Nephron progenitor cell (in vitro differentiated cells): ENCODE data around the gene KLK7.

ENCODE experiments used
- DNase-seq: peaks from one replicate; pipeline ENCODE4 v3.0.0; 2021
- H3K27ac Mint-ChIP-seq: 2 replicates; pipeline ENCODE4 v1.8.0; 2021; ENCODE audit warnings: mild to moderate bottlenecking, moderate library complexity, mixed read lengths
- H3K27me3 Mint-ChIP-seq: 2 replicates; pipeline ENCODE4 v1.8.0; 2021; ENCODE audit warnings: mild to moderate bottlenecking, low read depth, mixed read lengths; ENCODE audit not compliant: poor library complexity
- H3K36me3 Mint-ChIP-seq: 2 replicates; pipeline ENCODE4 v1.8.0; 2021; ENCODE audit warnings: low read depth, mixed read lengths
- H3K4me1 Mint-ChIP-seq: 2 replicates; pipeline ENCODE4 v1.8.0; 2021; ENCODE audit warnings: mixed read lengths
- H3K4me3 Mint-ChIP-seq: 2 replicates; pipeline ENCODE4 v1.8.0; 2021; ENCODE audit warnings: mild to moderate bottlenecking, moderate library complexity, mixed read lengths
- H3K9me3 Mint-ChIP-seq: 2 replicates; pipeline ENCODE4 v1.8.0; 2021; ENCODE audit warnings: mild to moderate bottlenecking, moderate library complexity, mixed read lengths
- CTCF ChIP-seq: fragments of 200-600 bp; sonication (generic); IDR thresholded peaks from 2 replicates; pipeline ENCODE4 v1.5.0; 2021; ENCODE audit warnings: antibody characterized with exemption

KLK7 gene

DNA sequence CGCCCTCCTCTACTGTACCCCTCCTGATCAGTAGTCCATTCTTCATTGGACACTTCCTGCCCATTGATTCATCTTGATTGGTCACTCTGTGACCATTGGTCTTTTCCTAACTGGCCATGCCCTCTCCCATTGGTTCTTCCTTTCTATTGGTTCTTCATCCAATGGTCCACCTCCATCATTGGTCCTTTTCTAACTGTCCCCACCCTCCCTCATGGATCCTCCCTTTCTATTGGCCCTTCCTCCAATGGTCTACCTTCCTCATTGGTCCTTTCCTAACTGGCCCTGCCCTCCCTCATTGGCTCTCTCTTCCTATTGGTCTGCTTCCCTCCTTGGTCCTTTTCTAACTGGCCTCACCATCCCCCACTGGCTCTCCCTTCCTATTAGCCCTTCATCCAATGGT is 21.5 kb downstream of the KLK7 start:
- peaks cover 31% of the 10 kb centered on the region for H3K4me1 Mint-ChIP-seq
- no peak for DNase-seq
- no peak for TF ChIP-seq CTCF
- peaks cover 4% of the 10 kb centered on the region for H3K9me3 Mint-ChIP-seq
- peaks cover 49% of the 10 kb centered on the region for H3K27me3 Mint-ChIP-seq
- peaks cover 15% of the 10 kb centered on the region for H3K36me3 Mint-ChIP-seq
- no peak overlapping the region for H3K27ac Mint-ChIP-seq
- H3K4me3 Mint-ChIP-seq: no peak overlapping the region

GRCh38 chr19:50959731-50960500 is 23.8 kb downstream of the KLK7 start:
- Mint-ChIP-seq H3K4me1 (peaks cover 12% of the 10 kb centered on the region), H3K27ac (no peak overlapping the region), H3K36me3 (peaks cover 15% of the 10 kb centered on the region), H3K27me3 (peaks cover 46% of the 10 kb centered on the region), H3K9me3 (peaks cover 4% of the 10 kb centered on the region), H3K4me3 (no peak overlapping the region)
- no peak for DNase-seq
- no peak for TF ChIP-seq CTCF

DNA sequence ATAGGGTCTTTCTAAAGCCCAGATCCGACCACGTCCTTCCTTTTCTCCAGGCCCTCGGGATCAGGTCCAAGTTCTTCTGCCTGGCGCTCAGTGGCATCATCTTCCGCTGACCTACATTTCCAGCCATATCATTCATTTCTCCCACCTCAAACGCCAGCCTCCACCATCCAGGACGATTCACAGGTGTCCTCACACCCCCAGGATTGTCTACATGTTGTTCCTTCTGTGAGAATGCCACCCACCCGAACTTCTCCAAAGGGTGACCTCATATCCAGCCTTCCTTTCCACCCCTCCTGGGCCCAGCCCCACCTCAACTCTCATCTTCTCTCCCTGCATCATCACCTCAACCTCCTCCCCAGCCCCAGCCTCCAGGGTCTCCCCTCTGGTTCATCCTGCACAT is 26.1 kb downstream of the KLK7 start:
- Mint-ChIP-seq H3K9me3 (peaks cover 4% of the 10 kb centered on the region), H3K4me1 (peaks cover 23% of the 10 kb centered on the region), H3K27me3 (peaks cover 39% of the 10 kb centered on the region), H3K4me3 (no peak overlapping the region), H3K36me3 (peaks cover 15% of the 10 kb centered on the region), H3K27ac (peak overlapping the region; percentile 7)
- DNase-seq: no peak
- TF ChIP-seq CTCF: no peak

DNA sequence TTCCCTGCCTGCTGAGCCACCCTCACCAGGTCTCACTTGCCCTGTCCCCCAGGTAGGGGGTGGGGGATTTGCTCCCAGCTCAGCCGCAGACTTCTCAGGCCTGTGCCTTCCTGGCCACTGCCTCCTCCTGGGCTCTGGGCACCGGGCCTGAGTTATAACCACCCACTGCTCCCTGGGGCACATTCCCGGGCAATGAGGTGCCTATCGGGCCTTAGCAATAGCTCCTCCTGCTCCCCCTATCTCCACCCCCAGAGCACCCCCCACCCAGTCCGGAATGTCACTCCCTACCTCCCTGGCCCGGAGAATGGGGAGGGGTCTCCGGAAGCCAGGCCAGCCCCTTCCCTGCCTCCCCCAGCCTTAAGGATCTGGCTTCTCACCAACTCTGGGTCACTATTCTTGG is 30.8 kb downstream of the KLK7 start, which contains the start of gene KLK5:
TSS of gene KLK5 (minus strand) at position 129 of the 400 bp plus-strand sequence. CDS start 381 bp downstream, outside the sequence.
- Mint-ChIP-seq H3K4me1 (peaks cover 18% of the 10 kb centered on the region), H3K27ac (no peak within 1 kb of the TSS), H3K4me3 (no peak within 1 kb of the TSS), H3K36me3 (no peaks in the 10 kb centered on the region), H3K27me3 (peaks cover 23% of the 10 kb centered on the region), H3K9me3 (peaks cover 4% of the 10 kb centered on the region)
- DNase-seq: no peak
- no peak for TF ChIP-seq CTCF

DNA sequence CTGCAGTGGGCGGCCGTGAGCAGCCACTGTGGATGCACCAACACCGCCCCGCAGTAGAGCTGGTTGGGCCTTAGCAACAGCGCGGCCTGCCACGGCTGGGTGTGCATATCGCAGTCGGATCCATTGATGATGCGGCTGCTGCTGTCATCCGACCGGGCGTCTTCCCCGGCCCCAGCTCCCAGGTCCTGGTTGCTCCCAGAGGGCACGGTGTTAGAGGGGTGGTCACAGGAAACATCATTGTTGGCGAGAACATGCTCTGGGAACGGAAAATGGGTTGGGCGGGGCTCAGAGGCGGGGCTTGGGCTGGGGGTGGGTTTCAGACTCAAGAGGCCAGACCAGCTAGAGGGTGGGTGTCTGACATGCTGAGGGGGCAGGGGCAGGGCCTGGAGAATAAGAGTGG is 33.9 kb downstream of the KLK7 start:
- peaks cover 4% of the 10 kb centered on the region for H3K9me3 Mint-ChIP-seq
- peaks cover 15% of the 10 kb centered on the region for H3K4me1 Mint-ChIP-seq
- peaks cover 33% of the 10 kb centered on the region for H3K27me3 Mint-ChIP-seq
- H3K27ac Mint-ChIP-seq: no peak overlapping the region
- H3K36me3 Mint-ChIP-seq: no peaks in the 10 kb centered on the region
- no peak for DNase-seq
- no peak for TF ChIP-seq CTCF
- H3K4me3 Mint-ChIP-seq: no peak overlapping the region

GRCh38 chr19:50947123-50947522 is 36.6 kb downstream of the KLK7 start:
- Mint-ChIP-seq H3K36me3 (no peaks in the 10 kb centered on the region), H3K4me3 (no peak overlapping the region), H3K4me1 (no peaks in the 10 kb centered on the region), H3K9me3 (peaks cover 11% of the 10 kb centered on the region), H3K27me3 (peaks cover 45% of the 10 kb centered on the region), H3K27ac (no peak overlapping the region)
- no peak for TF ChIP-seq CTCF
- DNase-seq: no peak
